ENCODE measurements around the gene SETD2. TPM values are rescaled to one million over a fixed set of nuclear protein-coding genes. Genes with fewer than 3 reads are reported as not detected.

SETD2 gene
- polyA plus RNA-seq, 3 donors: 3.1 to 22.4 (median 7.5) TPM

DNA sequence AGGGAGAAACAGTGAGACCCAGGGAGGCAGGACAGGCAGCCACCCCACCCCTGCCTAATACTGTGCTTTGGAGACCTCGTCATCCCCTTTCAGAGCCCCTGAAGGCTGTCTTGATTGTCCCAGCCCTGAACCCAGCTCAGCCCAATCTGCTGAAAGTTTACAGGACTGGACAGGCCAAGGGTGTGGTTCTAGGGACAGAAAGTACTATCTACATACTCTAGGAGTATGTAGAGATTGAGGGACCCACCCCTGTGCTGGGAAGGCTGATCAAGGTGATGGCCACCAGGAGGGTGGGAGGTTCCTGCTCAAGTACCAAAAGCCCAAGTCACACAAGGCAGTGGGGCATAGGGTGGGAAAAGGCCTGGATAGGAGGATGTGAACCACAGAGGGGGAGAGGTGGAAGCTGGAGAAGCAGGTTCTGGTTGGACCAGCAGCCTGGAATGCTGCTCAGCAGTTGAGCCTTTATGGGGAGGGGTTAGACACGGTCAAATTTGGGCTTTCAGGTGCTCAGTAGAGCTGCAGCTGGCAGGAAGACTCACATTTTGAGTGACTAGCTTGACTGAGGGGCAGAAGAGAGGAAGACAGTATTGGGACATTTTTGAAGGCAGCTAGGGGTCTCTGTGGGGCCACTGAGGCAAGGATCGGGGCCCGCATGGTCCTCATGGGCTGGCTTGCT is 177.7 kb downstream of the SETD2 start:
- TF ChIP-seq, protein P1, sequence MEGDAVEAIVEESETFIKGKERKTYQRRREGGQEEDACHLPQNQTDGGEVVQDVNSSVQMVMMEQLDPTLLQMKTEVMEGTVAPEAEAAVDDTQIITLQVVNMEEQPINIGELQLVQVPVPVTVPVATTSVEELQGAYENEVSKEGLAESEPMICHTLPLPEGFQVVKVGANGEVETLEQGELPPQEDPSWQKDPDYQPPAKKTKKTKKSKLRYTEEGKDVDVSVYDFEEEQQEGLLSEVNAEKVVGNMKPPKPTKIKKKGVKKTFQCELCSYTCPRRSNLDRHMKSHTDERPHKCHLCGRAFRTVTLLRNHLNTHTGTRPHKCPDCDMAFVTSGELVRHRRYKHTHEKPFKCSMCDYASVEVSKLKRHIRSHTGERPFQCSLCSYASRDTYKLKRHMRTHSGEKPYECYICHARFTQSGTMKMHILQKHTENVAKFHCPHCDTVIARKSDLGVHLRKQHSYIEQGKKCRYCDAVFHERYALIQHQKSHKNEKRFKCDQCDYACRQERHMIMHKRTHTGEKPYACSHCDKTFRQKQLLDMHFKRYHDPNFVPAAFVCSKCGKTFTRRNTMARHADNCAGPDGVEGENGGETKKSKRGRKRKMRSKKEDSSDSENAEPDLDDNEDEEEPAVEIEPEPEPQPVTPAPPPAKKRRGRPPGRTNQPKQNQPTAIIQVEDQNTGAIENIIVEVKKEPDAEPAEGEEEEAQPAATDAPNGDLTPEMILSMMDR (IDR thresholded peaks at IDR 0.05): no peak
- peaks cover 9 to 12% of the 10 kb centered on the region in 2 donors for H3K36me3 ChIP-seq (replicated peaks in 1 of 2; ENCODE audit: control insufficient read depth in 1 of 2, insufficient read depth in 2 of 2, low read length in 2 of 2)
- intact Hi-C loops (cut with micrococcal nuclease): loop anchor here in 1 of 2 donors (5.0 kb wide), 2 partner anchors 34 to 59 kb away; no protein-coding TSS in a partner anchor
- no peak overlapping the region for H3K9ac ChIP-seq (ENCODE audit: insufficient read depth, low read length, poor library complexity, severe bottlenecking)
- Mint-ChIP-seq H3K36me3 (peaks cover 37 to 54% of the 10 kb centered on the region in 2 donors), H3K9me3 (no peaks in the 10 kb centered on the region), H3K27me3 (ENCODE audit: low read depth in 3 of 3) (peaks cover 0 to 3% (median 1%) of the 10 kb centered on the region in 3 donors), H3K4me1 (peaks cover 95% of the 10 kb centered on the region), H3K4me3 (no peak overlapping the region), H3K27ac (peak overlapping the region; percentile 85 to 99 (median 95))
- DNase-seq: no peak
- H4K20me1 ChIP-seq (ENCODE audit: insufficient read depth, low read length): peaks cover 67% of the 10 kb centered on the region
- peak overlapping the region in 1 of 3 experiments; percentile 79 for H3K4me3 ChIP-seq (replicated peaks in 1 of 3; ENCODE audit: low read depth in 2 of 3, low read length in 3 of 3)
- H3K27ac ChIP-seq (ENCODE audit: low read depth in 1 of 2, low read length in 2 of 2): peak overlapping the region; percentile 89 to 92
- H3K79me2 ChIP-seq (ENCODE audit: insufficient read depth, low read length): peaks cover 100% of the 10 kb centered on the region
- no peak overlapping the region for H2AFZ ChIP-seq (ENCODE audit: insufficient read depth, low read depth, low read length, poor library complexity, severe bottlenecking)
- WGBS (ENCODE audit: insufficient coverage): 86% methylated on average over 3 of the region's 4 CpGs
- H3K4me2 ChIP-seq (replicated peaks; ENCODE audit: extremely low read depth, low read length, poor library complexity, severe bottlenecking): peak overlapping the region; percentile 83
- no peaks in the 10 kb centered on the region for H3K9me3 ChIP-seq (replicated peaks in 1 of 2; ENCODE audit: control insufficient read depth in 1 of 2, insufficient read depth in 1 of 2, low read length in 2 of 2)
- H3K4me1 ChIP-seq (ENCODE audit: control insufficient read depth in 1 of 2, insufficient read depth in 2 of 2, low read length in 2 of 2): peaks cover 96 to 100% of the 10 kb centered on the region in 2 donors
- H3K27me3 ChIP-seq (ENCODE audit: control insufficient read depth in 2 of 2, insufficient read depth in 2 of 2, low read length in 2 of 2): no peaks in the 10 kb centered on the region

DNA sequence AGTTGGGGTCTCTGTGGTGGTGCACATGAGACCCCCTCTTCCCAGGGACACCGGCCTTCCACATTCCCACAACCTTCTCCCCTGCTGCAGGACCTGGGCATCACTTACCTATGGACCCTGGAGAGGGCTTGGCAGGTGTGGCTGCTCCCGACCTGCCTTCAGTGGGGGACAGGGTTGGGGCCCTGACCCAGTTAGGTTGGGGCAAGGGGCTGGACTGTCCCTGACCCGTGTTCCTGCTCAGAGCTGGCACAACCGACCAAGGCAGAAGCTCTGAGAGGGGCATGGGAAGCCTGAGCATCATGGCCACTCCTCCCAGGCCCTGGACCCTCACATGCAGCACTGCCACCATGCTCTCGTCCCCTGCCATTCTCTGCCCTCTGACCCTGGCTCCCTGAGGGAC is 178.3 kb downstream of the SETD2 start:
- peaks cover 34 to 49% of the 10 kb centered on the region in 2 donors for H3K36me3 Mint-ChIP-seq
- no peaks in the 10 kb centered on the region for H3K9me3 ChIP-seq (replicated peaks in 1 of 2; ENCODE audit: control insufficient read depth in 1 of 2, insufficient read depth in 1 of 2, low read length in 2 of 2)
- peak overlapping the region; percentile 89 to 92 for H3K27ac ChIP-seq (ENCODE audit: low read depth in 1 of 2, low read length in 2 of 2)
- peaks cover 7 to 9% of the 10 kb centered on the region in 2 donors for H3K36me3 ChIP-seq (replicated peaks in 1 of 2; ENCODE audit: control insufficient read depth in 1 of 2, insufficient read depth in 2 of 2, low read length in 2 of 2)
- H2AFZ ChIP-seq (ENCODE audit: insufficient read depth, low read depth, low read length, poor library complexity, severe bottlenecking): no peak overlapping the region
- H3K4me1 Mint-ChIP-seq: peaks cover 94% of the 10 kb centered on the region
- peaks cover 100% of the 10 kb centered on the region for H3K79me2 ChIP-seq (ENCODE audit: insufficient read depth, low read length)
- WGBS (ENCODE audit: insufficient coverage): 96% methylated on average over 3 of the region's 5 CpGs
- TF ChIP-seq, protein P1 (IDR thresholded peaks at IDR 0.05): no peak
- no peaks in the 10 kb centered on the region for H3K9me3 Mint-ChIP-seq
- H3K4me1 ChIP-seq (ENCODE audit: control insufficient read depth in 1 of 2, insufficient read depth in 2 of 2, low read length in 2 of 2): peaks cover 96 to 100% of the 10 kb centered on the region in 2 donors
- H4K20me1 ChIP-seq (ENCODE audit: insufficient read depth, low read length): peaks cover 61% of the 10 kb centered on the region
- peaks cover 0 to 3% (median 1%) of the 10 kb centered on the region in 3 donors for H3K27me3 Mint-ChIP-seq (ENCODE audit: low read depth in 3 of 3)
- H3K27ac Mint-ChIP-seq: peak overlapping the region in 5 of 7 donors; percentile 46 to 99 (median 84)
- H3K27me3 ChIP-seq (ENCODE audit: control insufficient read depth in 2 of 2, insufficient read depth in 2 of 2, low read length in 2 of 2): no peaks in the 10 kb centered on the region
- H3K4me3 ChIP-seq (replicated peaks in 1 of 3; ENCODE audit: low read depth in 2 of 3, low read length in 3 of 3): peak overlapping the region in 1 of 3 experiments; percentile 79
- intact Hi-C loops (cut with micrococcal nuclease): loop anchor here in 1 of 2 donors (5.0 kb wide), 2 partner anchors 33 to 58 kb away; no protein-coding TSS in a partner anchor
- H3K4me3 Mint-ChIP-seq: no peak overlapping the region
- no peak overlapping the region for H3K4me2 ChIP-seq (replicated peaks; ENCODE audit: extremely low read depth, low read length, poor library complexity, severe bottlenecking)
- H3K9ac ChIP-seq (ENCODE audit: insufficient read depth, low read length, poor library complexity, severe bottlenecking): no peak overlapping the region
- no peak for DNase-seq
